Measurements from ENCODE around the gene DTL.
A peak's percentile ranks its signal among the peaks of the same experiment; 100 is the strongest.

The DTL gene

DNA sequence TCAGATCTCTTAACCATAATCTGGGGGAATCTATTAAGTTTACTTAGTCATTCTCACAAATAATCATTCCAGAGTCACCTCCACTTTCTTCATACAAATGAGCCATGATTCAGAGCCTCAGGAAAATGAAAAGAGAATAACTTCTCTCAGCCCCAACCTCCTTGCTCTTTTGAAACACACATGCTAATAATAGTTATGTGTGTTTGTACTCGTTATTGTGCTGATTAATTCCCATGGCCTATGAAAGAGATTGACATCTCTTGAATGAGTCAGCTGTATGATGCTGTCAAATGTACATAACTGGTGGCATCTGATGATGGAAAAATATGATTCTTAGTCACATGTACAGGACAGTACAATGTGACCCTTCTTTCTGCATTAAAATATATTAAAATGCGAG, 41.5 kb downstream of the DTL start:
- H3K27ac ChIP-seq (ENCODE audit: low read length) = no peak overlapping the region
- H4K20me1 ChIP-seq (ENCODE audit: insufficient read depth, low read length) = no peaks in the 10 kb centered on the region
- H3K4me3 ChIP-seq (ENCODE audit: low read length) = no peak overlapping the region
- no peak overlapping the region for H3K9ac ChIP-seq (ENCODE audit: low read length)
- H3K79me2 ChIP-seq (ENCODE audit: low read length) = no peaks in the 10 kb centered on the region
- H3K4me2 ChIP-seq (ENCODE audit: low read length) = no peak overlapping the region
- no peak overlapping the region for H2AFZ ChIP-seq (ENCODE audit: low read depth, low read length)
- no peak for TF ChIP-seq EZH2phosphoT487 (IDR thresholded peaks at IDR 0.05; ENCODE audit: low read depth)
- TF ChIP-seq, protein P1, sequence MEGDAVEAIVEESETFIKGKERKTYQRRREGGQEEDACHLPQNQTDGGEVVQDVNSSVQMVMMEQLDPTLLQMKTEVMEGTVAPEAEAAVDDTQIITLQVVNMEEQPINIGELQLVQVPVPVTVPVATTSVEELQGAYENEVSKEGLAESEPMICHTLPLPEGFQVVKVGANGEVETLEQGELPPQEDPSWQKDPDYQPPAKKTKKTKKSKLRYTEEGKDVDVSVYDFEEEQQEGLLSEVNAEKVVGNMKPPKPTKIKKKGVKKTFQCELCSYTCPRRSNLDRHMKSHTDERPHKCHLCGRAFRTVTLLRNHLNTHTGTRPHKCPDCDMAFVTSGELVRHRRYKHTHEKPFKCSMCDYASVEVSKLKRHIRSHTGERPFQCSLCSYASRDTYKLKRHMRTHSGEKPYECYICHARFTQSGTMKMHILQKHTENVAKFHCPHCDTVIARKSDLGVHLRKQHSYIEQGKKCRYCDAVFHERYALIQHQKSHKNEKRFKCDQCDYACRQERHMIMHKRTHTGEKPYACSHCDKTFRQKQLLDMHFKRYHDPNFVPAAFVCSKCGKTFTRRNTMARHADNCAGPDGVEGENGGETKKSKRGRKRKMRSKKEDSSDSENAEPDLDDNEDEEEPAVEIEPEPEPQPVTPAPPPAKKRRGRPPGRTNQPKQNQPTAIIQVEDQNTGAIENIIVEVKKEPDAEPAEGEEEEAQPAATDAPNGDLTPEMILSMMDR (IDR thresholded peaks at IDR 0.05; ENCODE audit: low read depth, low read length) = no peak
- H3K9me3 ChIP-seq (ENCODE audit: insufficient read depth, low read length) = no peaks in the 10 kb centered on the region
- H3K4me1 ChIP-seq (ENCODE audit: low read length) = no peaks in the 10 kb centered on the region
- H3K27me3 ChIP-seq (ENCODE audit: low read depth, low read length) = no peaks in the 10 kb centered on the region
- H3K36me3 ChIP-seq (replicated peaks; ENCODE audit: low read depth, low read length) = peaks cover 77% of the 10 kb centered on the region

DNA sequence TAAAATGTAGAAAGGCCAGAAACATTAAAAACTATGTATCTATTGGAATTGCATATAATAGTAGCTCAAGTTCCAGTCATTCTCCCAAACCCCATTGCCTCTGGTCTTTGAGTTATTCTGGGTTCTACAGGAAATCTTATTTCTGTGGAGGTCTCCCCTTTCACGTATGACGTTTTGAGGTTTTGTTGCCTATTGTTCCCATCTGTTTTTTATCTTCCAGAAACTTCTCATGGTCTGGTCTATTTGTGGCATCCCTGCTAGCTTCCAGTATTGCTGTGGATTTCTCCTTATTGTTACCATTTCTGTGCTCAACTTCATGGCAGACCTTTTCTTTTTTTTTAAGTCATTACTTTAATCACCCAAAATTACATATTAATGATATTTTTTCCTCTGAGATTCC, 43.3 kb downstream of the DTL start:
- Histone ChIP-seq H3K9me3 (ENCODE audit: insufficient read depth, low read length) (no peaks in the 10 kb centered on the region), H3K27ac (ENCODE audit: low read length) (no peak overlapping the region), H3K4me3 (ENCODE audit: low read length) (no peak overlapping the region), H3K4me2 (ENCODE audit: low read length) (no peak overlapping the region), H3K9ac (ENCODE audit: low read length) (no peak overlapping the region), H3K36me3 (replicated peaks; ENCODE audit: low read depth, low read length) (peaks cover 82% of the 10 kb centered on the region), H3K79me2 (ENCODE audit: low read length) (no peaks in the 10 kb centered on the region), H3K4me1 (ENCODE audit: low read length) (no peaks in the 10 kb centered on the region), H3K27me3 (ENCODE audit: low read depth, low read length) (no peaks in the 10 kb centered on the region), H2AFZ (ENCODE audit: low read depth, low read length) (no peak overlapping the region), H4K20me1 (ENCODE audit: insufficient read depth, low read length) (no peaks in the 10 kb centered on the region)
- TF ChIP-seq EZH2phosphoT487 (IDR thresholded peaks at IDR 0.05; ENCODE audit: low read depth) = no peak
- TF ChIP-seq, protein P1 (IDR thresholded peaks at IDR 0.05; ENCODE audit: low read depth, low read length) = no peak

DNA sequence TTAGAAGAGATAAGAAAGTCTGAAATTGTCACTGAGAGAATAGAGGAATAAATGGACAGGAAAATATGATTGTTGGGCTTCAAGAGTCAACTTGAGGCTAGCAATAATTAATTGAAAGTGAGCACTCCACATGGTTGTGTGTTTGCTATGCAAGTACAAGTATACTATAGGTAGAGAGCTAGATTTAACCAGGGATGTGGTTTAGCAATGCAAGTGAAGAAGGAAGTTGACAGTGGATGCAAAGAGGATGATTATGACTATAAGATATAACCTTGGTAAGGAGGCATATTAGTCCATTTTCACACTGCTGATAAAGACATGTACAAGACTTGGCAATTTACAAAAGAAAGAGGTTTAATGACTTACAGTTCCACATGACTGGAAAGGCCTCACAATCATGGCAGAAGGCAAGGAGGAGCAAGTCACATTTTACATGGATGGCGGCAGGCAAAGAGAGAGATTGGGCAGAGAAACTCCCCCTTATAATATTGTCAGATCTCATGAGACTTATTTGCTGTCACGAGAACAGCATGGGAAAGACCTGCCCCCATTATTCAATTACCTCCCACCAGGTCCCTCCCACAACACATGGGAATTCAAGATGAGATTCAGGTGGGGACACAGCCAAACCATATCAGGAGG, 47.3 kb downstream of the DTL start:
- no peak overlapping the region for H3K9ac ChIP-seq (ENCODE audit: low read length)
- H3K4me3 ChIP-seq (ENCODE audit: low read length) = no peak overlapping the region
- H3K9me3 ChIP-seq (ENCODE audit: insufficient read depth, low read length) = no peaks in the 10 kb centered on the region
- H3K27ac ChIP-seq (ENCODE audit: low read length) = no peak overlapping the region
- H3K4me1 ChIP-seq (ENCODE audit: low read length) = no peaks in the 10 kb centered on the region
- H3K4me2 ChIP-seq (ENCODE audit: low read length) = no peak overlapping the region
- H3K79me2 ChIP-seq (ENCODE audit: low read length) = no peaks in the 10 kb centered on the region
- H4K20me1 ChIP-seq (ENCODE audit: insufficient read depth, low read length) = no peaks in the 10 kb centered on the region
- H3K27me3 ChIP-seq (ENCODE audit: low read depth, low read length) = no peaks in the 10 kb centered on the region
- H3K36me3 ChIP-seq (replicated peaks; ENCODE audit: low read depth, low read length) = peaks cover 79% of the 10 kb centered on the region
- H2AFZ ChIP-seq (ENCODE audit: low read depth, low read length) = no peak overlapping the region
- TF ChIP-seq EZH2phosphoT487 (IDR thresholded peaks at IDR 0.05; ENCODE audit: low read depth) = no peak
- TF ChIP-seq, protein P1 (IDR thresholded peaks at IDR 0.05; ENCODE audit: low read depth, low read length) = no peak

DNA sequence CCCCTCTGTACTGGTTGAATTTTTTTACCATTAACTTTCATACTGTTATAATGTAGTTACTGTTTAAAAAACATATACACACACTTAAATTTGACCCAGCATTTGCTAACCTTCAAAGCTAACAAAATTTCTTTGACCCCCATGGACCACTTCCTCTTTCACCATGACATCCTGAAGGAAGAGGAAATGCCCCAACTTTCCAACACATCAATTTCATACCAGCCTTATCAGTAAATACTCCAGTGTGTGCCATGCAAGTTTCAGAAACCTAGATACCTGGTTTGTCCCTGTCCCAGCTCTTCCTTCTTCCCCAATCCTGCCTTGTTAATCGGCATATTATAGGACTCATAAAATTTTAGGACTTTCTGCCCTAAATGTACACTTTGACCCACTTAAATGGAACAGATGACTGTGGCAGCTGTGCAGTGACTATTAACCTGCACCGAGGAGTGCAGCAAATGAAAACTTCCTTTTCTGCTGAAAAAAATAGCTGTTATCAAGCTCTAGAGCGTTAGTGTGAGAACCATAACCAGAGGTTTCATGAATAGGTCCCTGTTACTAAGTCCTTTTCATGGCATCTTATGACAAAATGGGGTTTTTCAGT, 54.1 kb downstream of the DTL start:
- Histone ChIP-seq H4K20me1 (ENCODE audit: insufficient read depth, low read length) (peaks cover 14% of the 10 kb centered on the region), H3K9me3 (ENCODE audit: insufficient read depth, low read length) (no peaks in the 10 kb centered on the region), H3K4me2 (ENCODE audit: low read length) (peak overlapping the region; percentile 13; the same call in 1 of the 2 replicates), H3K27me3 (ENCODE audit: low read depth, low read length) (no peaks in the 10 kb centered on the region), H3K36me3 (replicated peaks; ENCODE audit: low read depth, low read length) (peaks cover 60% of the 10 kb centered on the region), H3K79me2 (ENCODE audit: low read length) (peaks cover 8% of the 10 kb centered on the region), H3K27ac (ENCODE audit: low read length) (peak overlapping the region; percentile 22; the same call in 1 of the 2 replicates), H3K9ac (ENCODE audit: low read length) (no peak overlapping the region), H3K4me3 (ENCODE audit: low read length) (no peak overlapping the region), H3K4me1 (ENCODE audit: low read length) (peaks cover 19% of the 10 kb centered on the region), H2AFZ (ENCODE audit: low read depth, low read length) (no peak overlapping the region)
- TF ChIP-seq, protein P1 (IDR thresholded peaks at IDR 0.05; ENCODE audit: low read depth, low read length) = no peak
- TF ChIP-seq EZH2phosphoT487 (IDR thresholded peaks at IDR 0.05; ENCODE audit: low read depth) = no peak

All from OCI-LY3 (cell line).